Esophagus squamous epithelium (tissue), 4 donors: ENCODE data around the gene STX8.

Experiments used
- POLR2A ChIP-seq, 4 donors: fragments of 450-650 bp; IDR thresholded peaks; one replicate each; pipeline ENCODE4 v1.6.1; 2017; ENCODE audit warnings: antibody characterized with exemption in 4 of 4, mild to moderate bottlenecking in 4 of 4, moderate library complexity in 3 of 4
- TF ChIP-seq, protein P1 (sequence below), 6 experiments: fragments of 450-650 bp in 4 of 6; fragments of 200-600 bp in 2 of 6; sonication (generic) in 2 of 6; IDR thresholded peaks; one replicate each; pipeline ENCODE4 v1.5.1; 2016 to 2019; ENCODE audit warnings: antibody characterized with exemption in 6 of 6, mild to moderate bottlenecking in 4 of 6, moderate library complexity in 4 of 6

DNA sequence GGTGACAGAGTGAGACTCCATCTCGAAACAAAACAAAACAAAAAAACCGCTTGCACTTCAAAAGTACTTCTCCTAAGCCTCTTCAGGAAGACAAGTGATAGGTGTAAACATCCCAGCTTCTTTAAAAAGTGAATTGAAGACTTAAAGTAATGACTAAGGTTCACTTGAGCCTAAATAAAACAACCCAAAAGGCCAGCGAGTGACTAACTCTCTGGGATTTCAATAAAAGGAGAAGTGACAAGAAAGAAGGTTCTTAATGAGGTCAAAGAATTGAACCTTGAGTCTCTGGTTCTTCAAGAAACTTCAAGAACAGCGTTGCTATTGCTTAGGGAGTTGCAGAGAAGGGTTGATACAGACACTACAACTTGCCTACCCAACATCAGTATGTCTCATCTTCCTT, 42.2 kb downstream of the STX8 start:
- TF ChIP-seq, protein P1, sequence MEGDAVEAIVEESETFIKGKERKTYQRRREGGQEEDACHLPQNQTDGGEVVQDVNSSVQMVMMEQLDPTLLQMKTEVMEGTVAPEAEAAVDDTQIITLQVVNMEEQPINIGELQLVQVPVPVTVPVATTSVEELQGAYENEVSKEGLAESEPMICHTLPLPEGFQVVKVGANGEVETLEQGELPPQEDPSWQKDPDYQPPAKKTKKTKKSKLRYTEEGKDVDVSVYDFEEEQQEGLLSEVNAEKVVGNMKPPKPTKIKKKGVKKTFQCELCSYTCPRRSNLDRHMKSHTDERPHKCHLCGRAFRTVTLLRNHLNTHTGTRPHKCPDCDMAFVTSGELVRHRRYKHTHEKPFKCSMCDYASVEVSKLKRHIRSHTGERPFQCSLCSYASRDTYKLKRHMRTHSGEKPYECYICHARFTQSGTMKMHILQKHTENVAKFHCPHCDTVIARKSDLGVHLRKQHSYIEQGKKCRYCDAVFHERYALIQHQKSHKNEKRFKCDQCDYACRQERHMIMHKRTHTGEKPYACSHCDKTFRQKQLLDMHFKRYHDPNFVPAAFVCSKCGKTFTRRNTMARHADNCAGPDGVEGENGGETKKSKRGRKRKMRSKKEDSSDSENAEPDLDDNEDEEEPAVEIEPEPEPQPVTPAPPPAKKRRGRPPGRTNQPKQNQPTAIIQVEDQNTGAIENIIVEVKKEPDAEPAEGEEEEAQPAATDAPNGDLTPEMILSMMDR (IDR thresholded peaks at IDR 0.05) = no peak
- TF ChIP-seq POLR2A (IDR thresholded peaks at IDR 0.05) = no peak
